CD14-positive monocyte (primary cell): ENCODE measurements around the gene RPS6KL1. TPM values are rescaled to one million over a fixed set of nuclear protein-coding genes. Genes with fewer than 3 reads are reported as not detected.
A peak's percentile ranks its signal among the peaks of the same experiment; 100 is the strongest.

Experiments
- DNase-seq, 3 donors: peaks; one replicate each; pipeline ENCODE4 v3.0.0-alpha.2; 2011 to 2022
- H2AFZ ChIP-seq: 2 replicates; pipeline ENCODE4 v1.6.0; 2012; ENCODE audit warnings: mild to moderate bottlenecking, low read depth, low read length, inconsistent platforms; ENCODE audit not compliant: insufficient read depth, poor library complexity, severe bottlenecking
- H3K27ac ChIP-seq, 2 donors: 1 replicate in 1 of 2; 2 replicates in 1 of 2; pipeline ENCODE4 v1.5.1; 2012 to 2013; ENCODE audit warnings: low read length in 2 of 2, control low read depth in 1 of 2, inconsistent platforms in 1 of 2, low read depth in 1 of 2, mild to moderate bottlenecking in 1 of 2
- H3K27me3 ChIP-seq, 2 donors: one replicate each; pipeline versions ENCODE4 v1.6.0 to v1.6.1; 2011 to 2013; ENCODE audit warnings: low read length in 2 of 2; ENCODE audit not compliant: control insufficient read depth in 2 of 2, insufficient read depth in 2 of 2
- H3K36me3 ChIP-seq, 2 donors: replicated peaks in 1 of 2; 1 replicate in 1 of 2; 2 replicates in 1 of 2; pipeline versions ENCODE4 v1.5.1 to v1.6.1; 2012 to 2013; ENCODE audit warnings: low read length in 2 of 2, control low read depth in 1 of 2, inconsistent platforms in 1 of 2, mild to moderate bottlenecking in 1 of 2; ENCODE audit not compliant: insufficient read depth in 2 of 2, control insufficient read depth in 1 of 2
- H3K4me1 ChIP-seq, 2 donors: 1 replicate in 1 of 2; 2 replicates in 1 of 2; pipeline versions ENCODE4 v1.5.1 to v1.6.1; 2012 to 2013; ENCODE audit warnings: low read length in 2 of 2, control low read depth in 1 of 2, inconsistent platforms in 1 of 2, mild to moderate bottlenecking in 1 of 2, moderate library complexity in 1 of 2; ENCODE audit not compliant: insufficient read depth in 2 of 2, control insufficient read depth in 1 of 2
- H3K4me2 ChIP-seq: replicated peaks from 2 replicates; pipeline ENCODE3; 2012; ENCODE audit warnings: low read length, moderate library complexity, mild to moderate bottlenecking; ENCODE audit not compliant: poor library complexity, severe bottlenecking; ENCODE audit errors: extremely low read depth
- H3K4me3 ChIP-seq, 3 experiments: fragments of 200-600 bp in 1 of 3; sonication (generic) in 1 of 3; replicated peaks in 1 of 3; 1 replicate in 2 of 3; 2 replicates in 1 of 3; pipeline ENCODE4 v1.5.1; 2011 to 2013; ENCODE audit warnings: low read length in 3 of 3, mild to moderate bottlenecking in 3 of 3, control low read depth in 2 of 3, low read depth in 2 of 3, inconsistent platforms in 1 of 3, moderate library complexity in 1 of 3
- H3K79me2 ChIP-seq: 2 replicates; pipeline ENCODE4 v1.6.0; 2012; ENCODE audit warnings: mild to moderate bottlenecking, control low read depth, inconsistent platforms, low read length, moderate library complexity; ENCODE audit not compliant: insufficient read depth
- H3K9ac ChIP-seq: 2 replicates; pipeline ENCODE4 v1.6.0; 2017; ENCODE audit warnings: low read length, mild to moderate bottlenecking; ENCODE audit not compliant: insufficient read depth, poor library complexity, severe bottlenecking
- H3K9me3 ChIP-seq, 2 donors: replicated peaks in 1 of 2; 1 replicate in 1 of 2; 2 replicates in 1 of 2; pipeline versions ENCODE4 v1.5.1 to v1.6.1; 2012 to 2013; ENCODE audit warnings: low read length in 2 of 2, control low read depth in 1 of 2; ENCODE audit not compliant: control insufficient read depth in 1 of 2, insufficient read depth in 1 of 2
- H4K20me1 ChIP-seq: 2 replicates; pipeline ENCODE4 v1.6.0; 2012; ENCODE audit warnings: mild to moderate bottlenecking, low read length, control low read depth, moderate library complexity; ENCODE audit not compliant: insufficient read depth
- H3K27ac Mint-ChIP-seq, 7 donors: one replicate each; pipeline ENCODE4 v1.8.0; 2020; ENCODE audit warnings: mild to moderate bottlenecking in 7 of 7, mixed read lengths in 7 of 7, moderate library complexity in 6 of 7, inconsistent platforms in 2 of 7
- H3K27me3 Mint-ChIP-seq, 3 donors: one replicate each; pipeline ENCODE4 v1.8.0; 2021 to 2022; ENCODE audit warnings: low read depth in 3 of 3, mild to moderate bottlenecking in 3 of 3, mixed read lengths in 3 of 3, moderate library complexity in 3 of 3, inconsistent platforms in 1 of 3
- H3K36me3 Mint-ChIP-seq, 2 donors: one replicate each; pipeline ENCODE4 v1.8.0; 2020; ENCODE audit warnings: mixed read lengths in 2 of 2, inconsistent platforms in 1 of 2, mild to moderate bottlenecking in 1 of 2
- H3K4me1 Mint-ChIP-seq: one replicate; pipeline ENCODE4 v1.8.0; 2020; ENCODE audit warnings: mild to moderate bottlenecking, mixed read lengths
- H3K4me3 Mint-ChIP-seq, 2 donors: one replicate each; pipeline ENCODE4 v1.8.0; 2020; ENCODE audit warnings: mild to moderate bottlenecking in 2 of 2, mixed read lengths in 2 of 2, moderate library complexity in 1 of 2
- H3K9me3 Mint-ChIP-seq, 7 donors: one replicate each; pipeline ENCODE4 v1.8.0; 2020 to 2022; ENCODE audit warnings: mixed read lengths in 7 of 7, mild to moderate bottlenecking in 6 of 7, moderate library complexity in 6 of 7, inconsistent platforms in 2 of 7
- CTCF ChIP-seq: fragments of 200-600 bp; IDR thresholded peaks from one replicate; pipeline ENCODE4 v1.8.0; 2022; ENCODE audit warnings: antibody characterized with exemption, mild to moderate bottlenecking
- WGBS: methylation state at CpG from one replicate; pipeline ENCODE4 v1.1.5; 2013; ENCODE audit warnings: missing lambda C conversion rate; ENCODE audit not compliant: insufficient coverage; 5-methylcytosine and 5-hydroxymethylcytosine counted together
- intact Hi-C, 2 donors: fragments of 100-400 bp; cut with micrococcal nuclease; formaldehyde crosslinking; loops; one replicate each; pipeline versions ENCODE4 v1.15.0 to v1.15.1; 2023
- polyA plus RNA-seq, 3 donors: library from polyadenylated mRNA; depleted of rRNA in 1 of 3; unstranded in 2 of 3; stranded (reverse) in 1 of 3; fragments of 300-500 nt in 2 of 3; fragments of >200 nt in 1 of 3; fragmentation: Illumina TruSeq in 2 of 3; gene quantifications; 1 replicate in 2 of 3; 2 replicates in 1 of 3; pipeline ENCODE4 v1.2.3, GENCODE V29; 2012 to 2021

The RPS6KL1 gene
- polyA plus RNA-seq, 3 donors, result 0.13 TPM; not detected in 2

DNA sequence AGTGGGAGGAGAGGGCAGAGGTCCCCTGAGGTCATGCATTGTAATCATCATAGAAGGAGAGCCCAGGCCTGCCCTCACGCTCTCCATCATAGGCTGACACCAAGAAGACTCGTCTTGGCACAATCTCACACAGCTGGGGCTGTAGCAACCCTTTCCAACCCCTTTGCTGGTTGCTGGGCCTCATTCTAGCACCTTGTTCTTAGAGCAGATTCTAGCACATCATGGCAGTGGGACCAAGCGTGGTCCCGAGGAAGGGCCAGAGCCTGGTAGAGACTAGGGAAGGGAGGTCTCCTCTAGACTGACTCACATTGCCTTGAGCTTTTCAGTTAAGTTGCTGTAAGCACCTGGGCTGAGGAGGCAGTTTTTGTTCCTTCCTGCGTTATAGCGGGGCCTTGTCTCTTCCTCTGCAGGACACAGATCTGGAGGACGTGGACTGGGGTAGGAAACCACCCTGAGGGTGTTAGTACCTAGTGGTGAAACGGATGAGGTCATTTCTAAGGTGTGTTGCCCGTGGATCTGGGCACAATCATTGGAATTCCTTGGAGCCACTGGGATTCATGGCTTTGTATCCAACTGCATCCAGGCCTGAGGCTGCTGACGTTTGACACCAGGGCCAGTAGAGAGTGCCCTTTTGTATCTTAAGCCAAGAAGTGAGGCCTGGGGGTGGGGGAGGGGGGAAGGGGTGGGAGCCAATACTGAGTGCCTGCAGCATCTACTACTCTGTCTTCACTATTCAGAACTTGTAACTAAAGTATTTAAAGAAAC, 19.9 kb downstream of the RPS6KL1 start:
- H3K4me1 ChIP-seq, result no peaks in the 10 kb centered on the region
- Mint-ChIP-seq H3K27ac (peak overlapping the region in 3 of 7 donors; percentile 21 to 57 (median 27)), H3K9me3 (no peaks in the 10 kb centered on the region), H3K36me3 (peaks cover 67 to 74% of the 10 kb centered on the region in 2 donors), H3K4me1 (no peaks in the 10 kb centered on the region), H3K4me3 (no peak overlapping the region), H3K27me3 (peaks cover 0 to 4% (median 1%) of the 10 kb centered on the region in 3 donors)
- intact Hi-C loops, result no loop called here
- no peak overlapping the region for H3K9ac ChIP-seq
- DNase-seq, result no peak
- H3K27ac ChIP-seq, result no peak overlapping the region
- 82% methylated on average over 9 of the region's 10 CpGs for WGBS
- H3K27me3 ChIP-seq, result no peaks in the 10 kb centered on the region
- H2AFZ ChIP-seq, result no peak overlapping the region
- peaks cover 7% of the 10 kb centered on the region for H4K20me1 ChIP-seq
- no peak overlapping the region for H3K4me3 ChIP-seq
- TF ChIP-seq CTCF, result no peak
- H3K9me3 ChIP-seq, result no peaks in the 10 kb centered on the region
- H3K36me3 ChIP-seq, result peaks cover 64 to 75% of the 10 kb centered on the region in 2 donors
- no peaks in the 10 kb centered on the region for H3K79me2 ChIP-seq
- H3K4me2 ChIP-seq, result no peak overlapping the region

DNA sequence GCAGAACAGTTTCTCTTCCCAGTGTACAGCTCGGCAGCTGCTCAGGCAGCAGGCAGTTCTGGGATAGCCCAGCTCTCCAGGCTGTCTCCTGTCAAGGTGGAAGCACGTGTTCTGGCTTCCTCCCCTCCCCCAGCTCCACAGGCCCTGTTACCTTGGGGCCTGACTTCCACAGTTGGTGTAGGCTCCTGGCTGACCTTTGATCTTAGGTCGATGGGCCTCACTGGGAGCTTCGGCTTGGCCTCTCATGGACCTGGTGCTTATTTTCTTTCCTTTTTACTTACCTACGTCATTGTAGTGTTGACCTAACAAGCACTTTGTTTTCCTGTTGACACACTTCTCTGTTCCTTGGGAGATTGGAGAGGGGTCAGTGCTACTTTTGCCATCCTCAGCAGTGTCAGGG, 24.4 kb downstream of the RPS6KL1 start:
- H3K27ac ChIP-seq, result no peak overlapping the region
- 100% methylated on average over 3 of the region's 5 CpGs for WGBS

More for the DNA sequence above, 24.4 kb downstream of the RPS6KL1 start:
- Mint-ChIP-seq H3K9me3 (no peaks in the 10 kb centered on the region), H3K4me3 (no peak overlapping the region), H3K36me3 (peaks cover 94 to 98% of the 10 kb centered on the region in 2 donors), H3K27me3 (peaks cover 0 to 1% (median 0%) of the 10 kb centered on the region in 3 donors), H3K4me1 (peaks cover 7% of the 10 kb centered on the region), H3K27ac (peak overlapping the region in 2 of 7 donors; percentile 46 to 51)
- H3K9ac ChIP-seq, result no peak overlapping the region
- no peak for TF ChIP-seq CTCF
- H3K9me3 ChIP-seq, result no peaks in the 10 kb centered on the region
- peaks cover 8% of the 10 kb centered on the region for H3K79me2 ChIP-seq
- no peak overlapping the region for H2AFZ ChIP-seq
- no peak overlapping the region for H3K4me3 ChIP-seq
- no peak for DNase-seq
- peaks cover 8% of the 10 kb centered on the region in 2 donors for H3K4me1 ChIP-seq
- H3K4me2 ChIP-seq, result no peak overlapping the region
- no peaks in the 10 kb centered on the region for H3K27me3 ChIP-seq
- intact Hi-C loops, result no loop called here
- H3K36me3 ChIP-seq, result peaks cover 95 to 98% of the 10 kb centered on the region in 2 donors
- H4K20me1 ChIP-seq, result peaks cover 25% of the 10 kb centered on the region
